Measurements from ENCODE around the gene VSTM1. TPM values are rescaled to one million over a fixed set of nuclear protein-coding genes. Genes with fewer than 3 reads are reported as not detected.

The VSTM1 gene, protein sequence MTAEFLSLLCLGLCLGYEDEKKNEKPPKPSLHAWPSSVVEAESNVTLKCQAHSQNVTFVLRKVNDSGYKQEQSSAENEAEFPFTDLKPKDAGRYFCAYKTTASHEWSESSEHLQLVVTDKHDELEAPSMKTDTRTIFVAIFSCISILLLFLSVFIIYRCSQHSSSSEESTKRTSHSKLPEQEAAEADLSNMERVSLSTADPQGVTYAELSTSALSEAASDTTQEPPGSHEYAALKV
- 0.45 and 1.0 TPM in 2 replicates for total RNA-seq (2014; rRNA removed; shearing (Covaris generic))

DNA sequence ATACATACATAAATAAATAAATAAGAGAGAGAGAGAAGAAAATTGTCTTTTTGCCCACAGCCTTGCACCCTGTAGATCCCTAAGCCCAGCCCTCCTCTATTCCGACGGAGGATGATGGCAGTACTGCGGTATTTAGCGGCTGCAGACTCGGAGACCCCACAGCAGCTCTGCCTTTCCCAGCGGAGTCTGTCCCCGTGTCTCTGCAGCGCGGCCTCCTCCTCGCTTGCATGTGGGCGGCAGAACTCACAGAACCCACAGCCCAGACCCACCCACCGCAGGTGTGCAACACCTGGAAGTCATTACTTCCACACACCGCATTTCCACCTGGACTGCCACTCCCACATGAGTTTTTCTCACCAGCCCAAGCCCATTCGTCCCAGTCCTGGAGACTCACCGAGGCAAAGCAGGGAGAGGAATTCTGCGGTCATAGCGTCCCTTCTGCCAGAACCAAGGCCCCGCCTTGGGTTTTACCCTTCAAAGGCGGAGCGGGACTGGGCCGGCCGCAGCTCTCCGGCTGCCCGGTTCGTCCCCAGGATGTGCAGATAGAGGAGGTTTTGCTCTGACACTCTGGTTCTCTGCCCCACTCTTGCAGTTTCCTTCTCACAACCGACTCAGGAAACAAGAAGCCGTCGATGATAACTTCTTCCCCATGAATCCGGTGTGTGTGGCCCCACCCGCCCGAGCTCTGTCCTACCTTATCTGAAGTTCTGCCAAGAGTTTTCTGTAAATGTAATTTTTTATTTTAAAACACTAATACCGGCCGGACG, at the start of gene VSTM1:
VSTM1 (minus strand) TSS at position 548 of the 767 bp plus-strand sequence; CDS start at position 428, 120 bp downstream.

DNA sequence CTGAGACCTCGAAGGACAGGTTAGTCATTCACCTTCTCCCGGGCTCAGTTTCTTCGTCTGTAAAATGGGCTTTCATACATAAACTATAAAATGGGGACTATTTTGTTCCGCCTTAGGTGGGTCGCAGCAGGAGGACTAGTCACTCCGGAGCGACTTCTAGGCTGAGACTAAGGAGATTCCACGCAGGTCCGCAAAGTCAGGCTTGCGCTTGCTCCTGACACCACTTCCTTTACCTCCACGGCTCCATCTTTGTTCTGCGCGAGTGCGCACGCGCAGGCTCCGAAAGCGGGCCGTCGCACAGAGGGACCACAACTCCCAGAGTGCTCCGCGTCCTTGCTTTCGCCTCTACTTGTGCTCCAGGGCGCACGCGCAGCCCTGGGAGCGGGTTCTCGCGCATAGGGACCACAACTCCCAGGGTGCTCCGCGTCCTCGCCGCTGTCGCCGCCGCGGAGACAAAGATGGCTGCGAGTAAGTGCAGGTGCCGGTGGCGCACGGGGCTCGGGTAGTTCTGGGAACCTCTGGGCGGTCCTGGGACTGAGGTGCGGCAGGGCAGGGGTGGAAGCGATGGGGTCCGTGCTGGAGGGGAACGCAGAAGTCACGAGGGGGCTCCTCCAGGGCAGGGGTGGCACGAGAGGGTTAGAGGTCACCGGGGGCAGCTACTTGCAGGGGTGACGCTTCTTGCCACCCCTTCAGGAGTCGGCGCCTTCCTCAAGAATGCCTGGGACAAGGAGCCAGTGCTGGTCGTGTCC, 38.9 kb upstream of the VSTM1 start, which contains the start of gene NDUFA3:
NDUFA3 (plus strand) TSS at position 435 of the 749 bp plus-strand sequence; CDS start at position 459, 24 bp downstream.

DNA sequence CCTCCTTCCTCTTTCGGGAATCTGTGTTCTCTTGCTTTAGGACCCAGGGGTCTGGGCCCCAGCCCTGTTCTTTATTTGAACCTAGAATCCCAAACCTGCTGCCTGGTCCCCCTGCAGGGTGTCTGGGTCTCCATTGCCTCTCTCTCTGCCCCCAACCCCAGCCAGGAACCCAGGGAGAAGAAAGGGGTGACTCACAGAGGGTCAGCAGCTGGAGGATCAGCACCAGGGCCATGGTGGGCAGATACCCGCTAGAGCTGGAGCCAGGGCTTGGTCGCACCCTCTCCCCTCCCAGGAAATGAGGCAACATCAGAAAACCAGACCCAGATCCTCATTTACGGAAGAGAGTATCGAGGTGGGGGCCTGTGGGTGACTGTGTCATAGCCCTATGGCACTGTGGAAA, 36.9 kb upstream of the VSTM1 start, which contains the start of gene OSCAR:
OSCAR (minus strand) TSS at position 243 of the 400 bp plus-strand sequence; CDS start at position 232, 11 bp downstream.

DNA sequence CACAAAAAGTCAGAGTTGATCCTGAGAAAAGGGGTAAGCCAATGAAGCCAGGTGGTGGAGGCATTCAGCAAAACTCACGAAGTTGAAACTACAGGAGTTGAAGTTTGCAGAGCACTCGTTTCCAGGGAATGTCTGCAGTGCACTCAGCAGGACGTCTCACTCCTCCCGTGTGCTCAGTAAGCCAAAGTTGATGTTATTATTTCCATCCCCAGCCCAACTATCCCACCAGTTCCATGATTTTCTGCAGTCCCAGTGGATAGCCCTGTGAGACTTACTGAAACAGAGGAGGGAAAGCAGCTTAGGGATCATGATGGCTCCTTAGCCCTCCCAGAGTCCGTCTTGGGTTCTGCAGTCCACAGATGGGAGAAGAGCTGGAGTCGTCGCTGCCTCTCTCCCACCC, 17.3 kb upstream of the VSTM1 start, which contains the start of gene TARM1:
TARM1 (minus strand) TSS at position 334 of the 400 bp plus-strand sequence; CDS start at position 309, 25 bp downstream.

DNA sequence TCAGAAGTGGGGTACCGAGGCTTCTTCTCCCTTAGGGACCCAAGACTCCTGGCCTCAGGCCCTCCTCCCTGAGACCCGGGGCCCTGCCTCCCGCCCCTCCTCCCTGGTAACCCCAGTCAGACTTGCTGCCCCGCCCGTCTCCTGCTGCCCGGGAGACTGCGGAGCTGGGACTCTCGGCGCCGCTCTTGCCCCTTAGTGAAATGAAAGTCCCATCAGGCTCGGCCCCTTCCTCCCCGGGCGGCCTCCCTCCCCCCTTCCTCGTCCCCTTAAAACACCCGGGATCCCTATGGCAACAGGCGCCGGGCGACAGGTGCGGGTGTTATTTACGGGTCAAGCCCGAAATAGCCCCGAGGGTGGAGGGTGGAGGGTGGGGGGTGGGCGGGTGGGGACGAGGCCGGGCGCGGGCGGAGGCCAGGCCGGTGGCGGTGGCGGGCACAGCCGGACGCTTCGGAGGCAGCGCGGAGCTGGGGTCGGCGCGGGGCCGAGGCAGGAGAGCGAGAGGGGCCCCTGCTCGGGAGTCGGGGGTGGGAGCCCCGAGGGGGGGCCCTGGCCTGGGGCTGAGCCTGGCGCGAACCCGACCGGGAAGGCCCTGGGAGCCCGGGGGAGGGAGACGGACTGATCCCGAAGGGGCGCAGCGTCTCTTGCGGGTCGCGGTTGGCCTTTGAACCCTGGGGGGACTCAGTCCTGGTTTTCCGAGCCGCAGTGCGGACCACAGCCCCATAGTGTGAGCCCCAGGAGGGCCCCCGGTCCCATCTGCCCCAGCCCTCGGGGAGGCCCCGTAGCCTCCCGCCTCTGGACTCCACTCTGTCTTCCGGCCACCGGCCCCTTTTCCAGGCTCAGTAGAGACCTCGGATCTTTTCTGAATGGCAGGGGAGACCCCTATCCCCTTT, 72.2 kb downstream of the VSTM1 start, which contains the start of gene CACNG6:
CACNG6 (plus strand) TSS at position 414 of the 890 bp plus-strand sequence. CDS start 1,241 bp downstream, outside the sequence.

Small RNA genes lying within 50 kb of the gene (small RNA-seq; reads per million reads assigned to genes)
- not detected for gene AC012314.20

Other genes with a start within 250 kb of the VSTM1 start
- 0.04 and 0.05 TPM in 2 replicates for gene NLRP12, start 239.6 kb downstream of the VSTM1 start, total RNA-seq (2014; rRNA removed; shearing (Covaris generic))
- 20.6 and 31.3 TPM in 2 replicates for gene MYADM, start 196.0 kb downstream of the VSTM1 start, total RNA-seq (2014; rRNA removed; shearing (Covaris generic))
- gene PRKCG, start 181.7 kb downstream of the VSTM1 start, total RNA-seq (2014; rRNA removed; shearing (Covaris generic)) = 0.03 TPM in 1 of 2 replicates, not detected in the other
- 0.11 TPM in 1 of 2 replicates, not detected in the other for gene CACNG7, start 154.6 kb downstream of the VSTM1 start, total RNA-seq (2014; rRNA removed; shearing (Covaris generic))
- gene CACNG8, start 101.0 kb downstream of the VSTM1 start, total RNA-seq (2014; rRNA removed; shearing (Covaris generic)) = 2.3 and 2.6 TPM in 2 replicates
- 5.5 and 8.7 TPM in 2 replicates for gene CACNG6, start 72.3 kb downstream of the VSTM1 start, total RNA-seq (2014; rRNA removed; shearing (Covaris generic))
- 0.45 TPM in 1 of 2 replicates, not detected in the other for gene TARM1, start 17.5 kb upstream of the VSTM1 start, total RNA-seq (2014; rRNA removed; shearing (Covaris generic))
- gene OSCAR, start 36.9 kb upstream of the VSTM1 start, total RNA-seq (2014; rRNA removed; shearing (Covaris generic)) = 8.3 and 11.7 TPM in 2 replicates
- gene NDUFA3, start 39.0 kb upstream of the VSTM1 start, total RNA-seq (2014; rRNA removed; shearing (Covaris generic)) = 42.5 and 44.1 TPM in 2 replicates
- 61.6 and 74.8 TPM in 2 replicates for gene TFPT, start 51.8 kb upstream of the VSTM1 start, total RNA-seq (2014; rRNA removed; shearing (Covaris generic))
- 79.6 and 95.4 TPM in 2 replicates for gene PRPF31, start 51.9 kb upstream of the VSTM1 start, total RNA-seq (2014; rRNA removed; shearing (Covaris generic))
- 26.0 and 31.0 TPM in 2 replicates for gene CNOT3, start 73.9 kb upstream of the VSTM1 start, total RNA-seq (2014; rRNA removed; shearing (Covaris generic))
- 20.4 and 23.2 TPM in 2 replicates for gene LENG1, start 95.8 kb upstream of the VSTM1 start, total RNA-seq (2014; rRNA removed; shearing (Covaris generic))
- 0.24 and 1.2 TPM in 2 replicates for gene TMC4, start 109.3 kb upstream of the VSTM1 start, total RNA-seq (2014; rRNA removed; shearing (Covaris generic))
- 49.6 and 86.6 TPM in 2 replicates for gene MBOAT7, start 125.7 kb upstream of the VSTM1 start, total RNA-seq (2014; rRNA removed; shearing (Covaris generic))
- gene TSEN34, start 127.4 kb upstream of the VSTM1 start, total RNA-seq (2014; rRNA removed; shearing (Covaris generic)) = 61.6 and 79.7 TPM in 2 replicates
- gene RPS9, start 137.0 kb upstream of the VSTM1 start, total RNA-seq (2014; rRNA removed; shearing (Covaris generic)) = 5,386 and 5,547 TPM in 2 replicates
- gene LILRB3, start 159.1 kb upstream of the VSTM1 start, total RNA-seq (2014; rRNA removed; shearing (Covaris generic)) = not detected in 2 replicates
- gene LILRA6, start 178.9 kb upstream of the VSTM1 start, total RNA-seq (2014; rRNA removed; shearing (Covaris generic)) = not detected in 2 replicates
- gene LILRB5, start 193.4 kb upstream of the VSTM1 start, total RNA-seq (2014; rRNA removed; shearing (Covaris generic)) = not detected in 2 replicates
- gene LILRB2, start 217.2 kb upstream of the VSTM1 start, total RNA-seq (2014; rRNA removed; shearing (Covaris generic)) = not detected in 2 replicates
- not detected in 2 replicates for gene LILRA5, start 249.3 kb upstream of the VSTM1 start, total RNA-seq (2014; rRNA removed; shearing (Covaris generic))